GOT3 (cell line): ENCODE measurements around the gene TLCD2.
"Not testable (repeated sequence)": the region's sequence is repeated elsewhere in the genome, so short reads cannot be mapped to it uniquely, and the experiment has no call there.

ENCODE experiments used
- DNase-seq: peaks from one replicate; lab custom pipeline; 2025; ENCODE audit warnings: mixed read lengths; lab: John Stamatoyannopoulos, UW

Gene TLCD2

GRCh38 chr17:1716076-1716911 lies 6.1 kb upstream of the TLCD2 start:
- peak; percentile 99 for DNase-seq

- no peak for DNase-seq
These were observed 5.6 kb upstream of the TLCD2 start for GRCh38 chr17:1715803-1716075.

- DNase-seq = peak; percentile 77
These were observed 5.0 kb upstream of the TLCD2 start for GRCh38 chr17:1714980-1715802.

DNA sequence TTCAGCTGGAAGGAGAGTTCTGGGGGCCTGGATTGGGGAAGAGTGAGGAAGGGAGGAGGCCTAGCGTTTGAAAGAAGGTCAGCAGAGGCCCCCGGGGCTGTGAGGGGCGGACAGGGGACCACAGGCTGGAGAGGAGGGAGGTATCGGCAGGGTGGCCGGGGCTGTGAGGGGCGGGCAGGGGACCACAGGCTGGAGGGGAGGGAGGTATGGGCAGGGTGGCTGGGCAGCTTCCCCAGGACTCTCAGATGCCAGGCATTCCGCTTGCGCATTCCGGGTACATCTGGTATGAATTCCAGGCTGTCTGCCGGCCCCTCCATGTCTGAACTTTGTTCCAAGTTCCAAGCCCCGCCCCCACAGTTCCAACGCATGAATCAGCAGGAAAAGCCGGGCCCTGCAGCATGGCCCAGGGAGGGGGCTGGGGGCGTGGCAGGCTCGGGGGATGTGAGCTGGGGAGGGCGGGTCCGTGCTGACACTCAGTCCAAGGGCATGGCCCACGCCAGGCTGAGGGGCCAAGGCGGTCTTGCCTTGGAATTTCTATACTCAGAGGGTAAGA lies 4.3 kb upstream of the TLCD2 start:
- peak; percentile 86 for DNase-seq

GRCh38 chr17:1713878-1714426 lies 3.8 kb upstream of the TLCD2 start:
- no peak for DNase-seq

GRCh38 chr17:1713160-1713877 lies 3.1 kb upstream of the TLCD2 start:
- DNase-seq = no peak

GRCh38 chr17:1712271-1712670 lies 2.1 kb upstream of the TLCD2 start:
- no peak for DNase-seq

GRCh38 chr17:1711804-1712203 lies 1.6 kb upstream of the TLCD2 start:
- DNase-seq = no peak

DNA sequence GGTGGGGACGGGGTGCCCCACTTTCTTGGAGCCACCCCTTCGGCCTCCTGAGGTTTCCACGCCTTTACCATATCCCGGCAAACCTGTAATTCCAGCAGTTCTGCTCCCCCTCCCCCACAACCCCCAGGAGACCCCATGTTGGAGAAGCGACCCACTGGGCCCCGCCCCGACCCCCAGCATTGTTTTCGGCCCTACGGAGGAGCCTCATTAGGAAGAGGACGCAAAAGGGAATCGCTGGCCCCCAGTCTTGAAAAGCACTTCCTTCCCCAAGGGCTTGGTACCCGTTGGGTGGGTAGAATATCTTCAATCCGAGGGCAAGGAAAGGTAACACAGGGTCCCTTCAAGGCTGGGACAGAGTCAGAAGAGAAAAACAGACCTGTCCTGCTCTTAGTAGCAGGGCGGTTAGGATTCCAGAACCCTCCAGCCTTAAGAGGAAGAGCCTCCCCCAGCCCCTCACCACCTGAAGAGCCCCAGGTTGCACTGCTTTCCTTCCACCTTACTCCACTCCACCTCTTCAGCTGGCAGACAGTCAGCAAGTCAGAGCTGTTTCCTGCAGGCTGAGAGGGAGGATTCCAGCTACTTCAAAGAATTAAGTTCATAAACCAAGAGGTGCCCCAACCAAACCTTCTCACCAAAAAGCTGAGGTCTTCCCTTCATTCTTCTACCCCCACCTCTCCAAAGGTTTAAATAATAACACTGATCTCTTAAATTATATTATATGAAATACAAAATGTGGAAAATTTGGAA lies 803 bp upstream of the TLCD2 start:
- no peak for DNase-seq

DNA sequence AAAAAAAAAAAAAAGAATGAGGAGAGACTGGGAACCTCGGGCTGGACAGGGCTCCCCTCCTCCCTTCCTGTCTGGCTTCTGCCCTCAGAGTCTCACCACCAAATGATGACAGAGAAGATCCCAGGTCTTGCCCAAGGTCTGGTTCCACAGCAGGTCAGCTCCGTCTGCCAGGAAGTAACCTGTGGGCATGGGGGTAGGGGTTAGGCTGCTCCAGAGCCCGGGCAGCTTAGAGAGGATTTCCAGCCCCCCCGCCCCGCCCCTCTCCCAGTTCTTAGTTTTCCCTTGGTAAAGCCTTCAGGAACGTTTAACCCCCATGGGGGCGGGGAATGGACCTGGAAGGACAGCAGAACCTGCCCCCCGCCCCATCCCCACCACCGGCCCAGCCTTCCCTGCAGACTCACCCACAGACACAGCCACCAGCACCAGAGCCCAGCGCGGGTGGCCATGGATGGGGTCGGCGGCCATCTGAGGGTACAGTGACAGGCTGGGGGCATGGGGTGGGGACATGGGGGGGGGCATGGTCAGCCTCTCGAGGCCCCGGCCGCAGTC lies 700 bp downstream of the TLCD2 start:
- DNase-seq = no peak

DNA sequence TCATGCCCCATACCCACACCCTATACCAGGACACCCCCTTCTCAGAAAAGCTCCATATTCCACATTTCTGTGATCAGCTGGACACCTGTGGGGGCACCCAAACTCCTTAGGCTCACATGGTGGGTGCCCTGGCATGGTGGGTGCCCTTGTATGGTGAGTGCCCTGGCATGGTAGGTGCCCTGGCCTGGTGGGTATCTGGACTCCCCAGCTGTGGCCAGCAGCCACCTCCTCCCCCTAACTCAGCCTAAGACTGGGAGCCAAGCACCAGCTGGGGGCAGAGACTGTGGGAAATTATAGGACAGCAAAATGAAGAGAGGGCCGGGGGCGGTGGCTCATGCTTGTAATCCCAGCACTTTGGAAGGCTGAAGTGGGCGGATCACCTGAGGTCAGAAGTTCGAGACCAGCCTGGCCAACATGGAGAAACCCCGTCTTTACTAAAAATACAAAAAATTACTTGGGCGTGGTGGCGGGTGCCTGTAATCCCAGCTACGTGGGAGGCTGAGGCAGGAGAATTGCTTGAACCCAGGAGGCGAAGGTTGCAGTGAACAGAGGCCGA lies 1.3 kb downstream of the TLCD2 start:
- not testable (repeated sequence) for DNase-seq

GRCh38 chr17:1707107-1707506 lies 3.1 kb downstream of the TLCD2 start:
- DNase-seq = no peak

DNA sequence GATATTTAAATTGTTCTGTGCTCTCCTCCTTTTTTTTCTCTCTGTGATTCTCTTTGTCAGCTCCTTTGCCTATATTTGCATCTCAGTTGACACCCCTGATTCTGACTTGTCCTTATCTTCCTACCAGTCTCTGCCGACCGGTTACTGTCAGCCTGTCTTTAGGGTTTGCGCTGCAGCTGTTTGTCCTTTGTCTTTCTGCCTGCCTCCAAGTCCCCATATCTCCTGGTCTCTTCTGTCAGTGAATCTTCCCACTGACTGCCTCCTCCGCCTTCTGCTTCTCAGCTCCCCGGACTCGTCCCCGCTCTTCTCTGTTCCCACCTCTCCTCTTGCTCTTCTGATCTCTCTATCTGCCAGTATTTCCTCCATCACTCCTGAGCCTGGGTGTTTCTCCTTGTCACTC lies 5.2 kb downstream of the TLCD2 start:
- DNase-seq = no peak

GRCh38 chr17:1703063-1703462 lies 7.1 kb downstream of the TLCD2 start:
- no peak for DNase-seq

- not testable (repeated sequence) for DNase-seq
These were observed 10.3 kb downstream of the TLCD2 start for GRCh38 chr17:1699891-1700290.

DNA sequence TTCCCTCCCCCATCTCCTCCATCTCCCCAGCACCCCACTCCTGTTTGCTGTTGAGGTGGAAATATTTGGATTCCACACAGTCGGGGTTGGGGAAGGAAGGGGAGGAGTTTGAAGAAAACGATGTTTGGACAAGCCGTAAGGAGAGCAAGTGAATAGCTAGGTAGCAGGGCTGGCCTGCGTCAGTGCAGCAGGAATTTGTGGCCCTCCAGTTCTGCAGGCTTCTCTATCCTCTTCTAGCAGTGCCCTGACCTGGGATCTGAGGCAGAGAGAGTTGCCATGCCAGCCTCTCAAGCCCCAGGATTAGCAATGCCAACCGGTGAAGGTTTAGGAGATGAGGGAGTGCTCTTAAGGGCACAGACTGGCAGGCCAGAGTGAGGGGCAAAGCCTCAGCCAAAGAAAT lies 12.5 kb downstream of the TLCD2 start:
- no peak for DNase-seq

DNA sequence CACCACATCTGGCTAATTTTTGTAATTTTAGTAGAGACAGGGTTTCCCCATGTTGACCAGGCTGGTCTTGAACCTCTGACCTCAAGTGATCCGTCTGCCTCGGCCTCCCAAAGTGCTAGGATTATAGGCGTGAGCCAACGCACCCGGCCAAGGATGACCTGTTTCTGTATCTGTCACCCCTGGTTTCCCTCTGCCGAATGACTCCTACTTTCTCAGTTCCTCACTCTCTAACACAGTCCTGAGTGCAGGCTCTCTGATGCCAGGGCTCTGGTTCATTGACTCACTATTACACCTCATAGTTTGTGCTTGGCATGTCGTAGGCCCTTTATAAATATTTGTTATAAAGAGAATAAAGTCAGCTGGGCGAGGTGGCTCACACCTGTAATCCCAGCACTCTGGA lies 14.8 kb downstream of the TLCD2 start:
- no peak for DNase-seq

GRCh38 chr17:1693339-1693738 lies 16.8 kb downstream of the TLCD2 start:
- no peak for DNase-seq

DNA sequence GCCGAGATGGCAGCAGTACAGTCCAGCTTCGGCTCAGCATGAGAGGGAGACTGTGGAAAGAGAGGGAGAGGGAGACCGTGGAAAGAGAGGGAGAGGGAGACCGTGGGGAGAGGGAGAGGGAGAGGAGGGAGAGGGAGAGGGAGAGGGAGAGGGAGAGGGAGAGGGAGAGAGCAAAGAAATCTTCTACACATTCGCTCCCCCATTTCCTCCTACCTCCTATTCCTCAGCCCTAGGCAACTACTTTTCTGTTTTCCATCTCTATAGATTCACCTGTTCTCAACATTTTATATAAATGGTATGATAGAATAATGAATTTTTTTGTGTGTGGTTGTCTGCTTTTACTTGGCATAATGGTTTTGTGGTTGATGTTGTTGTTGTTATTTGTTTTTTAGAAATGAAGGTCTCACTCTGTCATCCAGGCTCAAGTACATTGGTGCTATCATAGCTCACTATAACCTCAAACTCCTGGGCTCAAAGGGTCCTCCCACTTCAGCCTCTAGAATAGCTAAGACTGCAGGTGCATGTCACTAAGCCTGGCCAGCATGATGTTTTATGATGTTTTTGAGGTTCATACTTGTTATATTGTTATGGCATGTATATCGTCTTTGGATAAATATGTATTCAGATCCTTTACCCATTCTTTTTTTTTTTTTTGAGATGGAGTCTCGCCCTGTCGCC lies 19.5 kb downstream of the TLCD2 start:
- DNase-seq = no peak

DNA sequence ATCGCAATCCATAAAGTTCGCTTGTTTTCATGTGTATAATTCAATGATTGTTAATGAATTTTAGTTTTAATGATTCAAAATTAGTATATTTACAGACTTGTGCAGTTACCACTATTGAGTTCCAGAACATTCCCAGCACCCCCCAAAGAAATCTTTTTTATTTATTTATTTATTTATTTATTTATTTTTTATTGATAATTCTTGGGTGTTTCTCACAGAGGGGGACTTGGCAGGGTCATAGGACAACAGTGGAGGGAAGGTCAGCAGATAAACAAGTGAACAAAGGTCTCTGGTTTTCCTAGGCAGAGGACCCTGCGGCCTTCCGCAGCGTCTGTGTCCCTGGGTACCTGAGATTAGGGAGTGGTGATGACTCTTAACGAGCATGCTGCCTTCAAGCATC lies 21.8 kb downstream of the TLCD2 start:
- not testable (repeated sequence) for DNase-seq
